Measurements from ENCODE around the gene TRIM67. TPM values are rescaled to one million over a fixed set of nuclear protein-coding genes. Genes with fewer than 3 reads are reported as not detected.

The TRIM67 gene
- total and polyA plus RNA-seq, 3 donors from 2014 or later = 0.19 to 0.26 (median 0.24) TPM

DNA sequence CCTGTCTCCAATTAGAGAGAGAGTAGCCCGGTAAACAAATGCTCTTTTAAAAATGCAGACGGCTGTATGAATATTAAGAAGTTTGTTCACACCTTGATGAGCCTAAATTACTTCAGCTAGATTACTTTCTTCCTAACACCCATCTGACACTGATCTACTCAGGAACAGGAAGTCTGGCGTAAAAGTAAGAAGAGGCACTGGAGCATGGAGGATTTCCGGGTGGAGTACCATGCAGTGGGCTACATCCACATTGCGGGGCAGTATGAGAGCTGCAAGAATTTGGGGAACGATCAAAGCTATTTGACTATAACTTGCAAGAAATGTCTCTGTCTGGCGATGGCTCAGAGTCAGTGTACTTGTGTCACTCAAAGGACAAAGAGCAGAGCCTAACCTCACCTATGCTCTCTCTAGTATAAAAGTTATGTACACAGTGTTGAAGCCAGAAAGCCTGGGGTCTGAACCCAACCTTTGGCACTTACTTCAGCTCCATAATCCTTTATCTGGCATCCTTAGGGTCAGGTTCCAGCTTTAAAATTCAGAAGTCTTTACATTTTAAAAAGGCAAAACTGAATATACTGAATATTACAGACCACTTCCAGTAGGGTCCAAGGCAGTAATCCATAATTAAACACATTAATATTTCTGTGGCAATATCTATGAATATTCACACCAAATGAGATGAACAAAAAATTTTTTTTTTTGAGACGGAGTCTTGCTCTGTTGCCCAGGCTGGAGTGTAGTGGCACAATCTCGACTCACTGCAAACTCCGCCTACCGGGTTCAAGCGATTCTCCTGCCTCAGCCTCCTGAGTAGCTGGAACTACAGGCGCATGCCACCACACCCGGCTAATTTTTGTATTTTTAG lies 71.2 kb downstream of the TRIM67 start:
- Histone ChIP-seq H3K36me3 (ENCODE audit: low read depth, missing control alignments) (no peaks in the 10 kb centered on the region), H3K4me1 (no peaks in the 10 kb centered on the region), H3K27me3 (no peaks in the 10 kb centered on the region), H3K27ac (no peak overlapping the region), H3K4me3 (no peak overlapping the region), H3K9me3 (no peaks in the 10 kb centered on the region)
- 93% methylated on average over 14 of the region's 14 CpGs for WGBS, 2 donors
- no peak for DNase-seq
- TF ChIP-seq, protein P1, sequence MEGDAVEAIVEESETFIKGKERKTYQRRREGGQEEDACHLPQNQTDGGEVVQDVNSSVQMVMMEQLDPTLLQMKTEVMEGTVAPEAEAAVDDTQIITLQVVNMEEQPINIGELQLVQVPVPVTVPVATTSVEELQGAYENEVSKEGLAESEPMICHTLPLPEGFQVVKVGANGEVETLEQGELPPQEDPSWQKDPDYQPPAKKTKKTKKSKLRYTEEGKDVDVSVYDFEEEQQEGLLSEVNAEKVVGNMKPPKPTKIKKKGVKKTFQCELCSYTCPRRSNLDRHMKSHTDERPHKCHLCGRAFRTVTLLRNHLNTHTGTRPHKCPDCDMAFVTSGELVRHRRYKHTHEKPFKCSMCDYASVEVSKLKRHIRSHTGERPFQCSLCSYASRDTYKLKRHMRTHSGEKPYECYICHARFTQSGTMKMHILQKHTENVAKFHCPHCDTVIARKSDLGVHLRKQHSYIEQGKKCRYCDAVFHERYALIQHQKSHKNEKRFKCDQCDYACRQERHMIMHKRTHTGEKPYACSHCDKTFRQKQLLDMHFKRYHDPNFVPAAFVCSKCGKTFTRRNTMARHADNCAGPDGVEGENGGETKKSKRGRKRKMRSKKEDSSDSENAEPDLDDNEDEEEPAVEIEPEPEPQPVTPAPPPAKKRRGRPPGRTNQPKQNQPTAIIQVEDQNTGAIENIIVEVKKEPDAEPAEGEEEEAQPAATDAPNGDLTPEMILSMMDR (IDR thresholded peaks at IDR 0.05) = no peak
- no peak for TF ChIP-seq POLR2A (IDR thresholded peaks at IDR 0.05)
- intact Hi-C loops (cut with DNase I; ENCODE audit: low total_unique reads) = no loop called here

DNA sequence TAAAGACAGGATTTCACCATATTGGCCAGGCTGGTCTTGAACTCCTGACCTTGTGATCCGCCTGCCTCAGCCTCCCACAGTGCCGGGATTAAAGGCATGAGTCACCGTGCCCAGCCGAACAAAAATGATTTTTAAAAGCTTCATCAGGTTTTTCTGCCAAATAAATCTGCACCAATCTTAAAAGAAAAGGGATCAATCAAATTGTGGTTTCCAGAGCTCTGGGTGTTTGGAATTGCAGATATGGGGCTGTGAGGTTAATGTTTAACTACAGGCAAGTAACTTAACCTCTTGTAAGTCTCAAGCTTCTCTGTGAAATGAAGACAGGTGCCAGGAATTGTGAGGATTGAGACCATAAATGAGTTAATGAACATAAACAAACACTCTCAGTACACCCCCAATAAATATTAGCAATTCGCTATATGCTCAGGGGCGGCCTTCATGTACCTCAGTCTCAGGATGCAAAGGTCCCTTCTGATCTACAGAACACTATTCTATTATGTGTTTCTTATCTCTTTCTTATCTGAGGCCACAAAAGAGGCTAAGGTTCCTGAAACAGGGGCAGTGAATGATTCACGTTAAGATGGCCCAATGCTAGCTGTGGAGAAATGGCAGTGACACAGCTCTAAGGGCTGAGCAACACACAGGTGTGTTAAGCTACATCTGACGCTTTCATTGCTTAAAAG lies 72.0 kb downstream of the TRIM67 start:
- Histone ChIP-seq H3K36me3 (ENCODE audit: low read depth, missing control alignments) (no peaks in the 10 kb centered on the region), H3K4me1 (no peaks in the 10 kb centered on the region), H3K27ac (no peak overlapping the region), H3K4me3 (no peak overlapping the region), H3K9me3 (no peaks in the 10 kb centered on the region), H3K27me3 (no peaks in the 10 kb centered on the region)
- intact Hi-C loops (cut with DNase I; ENCODE audit: low total_unique reads) = no loop called here
- 85% methylated on average over 8 of the region's 8 CpGs for WGBS, 2 donors
- no peak for TF ChIP-seq POLR2A (IDR thresholded peaks at IDR 0.05)
- TF ChIP-seq, protein P1 (IDR thresholded peaks at IDR 0.05) = no peak
- no peak for DNase-seq

- Histone ChIP-seq H3K9me3 (no peaks in the 10 kb centered on the region), H3K36me3 (ENCODE audit: low read depth, missing control alignments) (no peaks in the 10 kb centered on the region), H3K4me3 (no peak overlapping the region), H3K27ac (no peak overlapping the region), H3K4me1 (no peaks in the 10 kb centered on the region), H3K27me3 (no peaks in the 10 kb centered on the region)
- WGBS, 2 donors = 89 to 99% methylated on average over 3 of the region's 3 CpGs
- DNase-seq = no peak
- intact Hi-C loops (cut with DNase I; ENCODE audit: low total_unique reads) = no loop called here
- TF ChIP-seq, protein P1 (IDR thresholded peaks at IDR 0.05) = no peak
- no peak for TF ChIP-seq POLR2A (IDR thresholded peaks at IDR 0.05)
These were observed 72.6 kb downstream of the TRIM67 start for GRCh38 chr1:231234506-231234905.

DNA sequence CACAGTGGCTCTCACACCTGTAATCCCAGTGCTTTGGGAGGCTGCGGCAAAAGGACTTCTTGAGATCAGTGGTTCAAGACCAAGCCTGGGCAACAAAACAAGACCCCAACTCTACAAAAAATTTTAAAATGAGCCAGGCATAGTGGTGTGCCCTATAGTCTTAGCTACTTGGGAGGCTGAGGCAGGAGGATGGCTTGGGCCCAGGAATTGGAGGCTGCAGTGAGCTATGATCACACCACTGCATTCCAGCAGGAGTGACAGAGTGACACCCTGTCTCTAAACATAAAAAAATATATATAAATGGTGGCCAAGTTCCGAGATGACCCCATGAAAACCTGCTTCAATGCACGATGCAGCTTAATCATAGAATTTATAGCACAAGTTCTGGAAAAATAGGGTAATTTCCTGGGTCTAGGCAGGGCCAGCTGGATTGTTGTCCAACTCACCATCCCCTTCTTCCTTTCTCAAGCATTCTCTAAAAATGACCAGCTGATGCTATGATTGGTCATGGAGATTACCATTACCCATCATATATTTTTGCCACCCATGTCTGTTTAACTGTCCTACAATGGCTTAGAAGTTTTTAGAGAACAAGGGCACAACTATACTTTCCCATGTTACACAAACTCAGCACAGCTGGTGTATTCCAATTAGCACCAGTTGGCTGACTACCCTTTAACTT lies 73.8 kb downstream of the TRIM67 start:
- Histone ChIP-seq H3K36me3 (ENCODE audit: low read depth, missing control alignments) (no peaks in the 10 kb centered on the region), H3K9me3 (no peaks in the 10 kb centered on the region), H3K27me3 (no peaks in the 10 kb centered on the region), H3K27ac (no peak overlapping the region), H3K4me1 (no peaks in the 10 kb centered on the region), H3K4me3 (no peak overlapping the region)
- intact Hi-C loops (cut with DNase I; ENCODE audit: low total_unique reads) = no loop called here
- TF ChIP-seq POLR2A (IDR thresholded peaks at IDR 0.05) = no peak
- TF ChIP-seq, protein P1 (IDR thresholded peaks at IDR 0.05) = no peak
- DNase-seq = no peak
- 87 to 92% methylated on average over 3 of the region's 3 CpGs for WGBS, 2 donors
